HTERT RPE-1 (cell line): Measurements from ENCODE around the gene NSL1.
"Not testable (repeated sequence)": the region's sequence is repeated elsewhere in the genome, so short reads cannot be mapped to it uniquely, and the experiment has no call there.

ENCODE experiments used
- in situ Hi-C: fragments of 300-500 bp; cut with MboI; formaldehyde crosslinking; loops from 4 replicates; pipeline ENCODE4 v1.14.3; 2020; ENCODE audit warnings: low sequenced_read_pairs

The NSL1 gene

DNA sequence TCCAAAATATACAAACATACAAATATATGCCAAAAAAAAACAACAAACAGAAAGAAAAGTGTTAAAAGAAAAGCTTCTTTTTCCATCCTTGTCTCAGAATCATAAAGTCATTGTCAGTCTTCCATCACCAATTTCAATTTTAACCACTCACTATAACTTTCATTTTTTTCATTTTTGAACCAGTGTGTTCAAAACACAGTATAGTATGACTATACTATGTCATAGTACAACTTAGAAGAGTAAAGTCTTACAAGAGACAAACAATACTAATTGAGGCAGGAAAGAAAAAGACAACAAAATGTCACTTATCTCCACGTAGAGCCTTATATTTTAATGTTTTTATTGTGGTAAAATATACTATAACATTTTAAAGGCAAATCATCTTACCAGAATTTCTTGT is 7.6 kb downstream of the NSL1 start:
- in situ Hi-C loops: no loop called here

- in situ Hi-C loops: no loop called here
Observed at GRCh38 chr1:212782422-212783154, 9.0 kb downstream of the NSL1 start.

GRCh38 chr1:212781225-212781624 is 10.4 kb downstream of the NSL1 start:
- in situ Hi-C loops: no loop called here

- in situ Hi-C loops: no loop called here
Observed at GRCh38 chr1:212780759-212781158, 10.8 kb downstream of the NSL1 start.

- in situ Hi-C loops: not testable (repeated sequence)
Observed at GRCh38 chr1:212779086-212779485, 12.5 kb downstream of the NSL1 start.

DNA sequence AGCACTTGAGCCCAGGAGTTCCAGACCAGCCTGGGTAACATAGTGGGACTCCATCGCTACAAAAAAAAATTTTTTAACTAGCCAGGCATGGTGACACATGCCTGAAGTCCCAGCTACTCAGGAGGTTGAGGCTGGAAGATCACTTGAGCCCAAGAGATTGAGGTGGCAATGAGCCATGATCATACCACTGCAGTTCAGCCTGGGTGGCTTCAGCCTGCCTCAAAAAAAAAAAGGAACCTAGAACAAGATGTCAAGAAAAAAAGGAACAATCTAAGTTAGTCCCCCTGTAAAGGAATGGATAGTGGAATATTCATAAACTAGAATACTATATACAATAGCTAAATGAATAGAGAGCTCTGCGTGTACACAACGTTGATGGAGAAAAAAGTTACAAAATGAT is 14.4 kb downstream of the NSL1 start:
- in situ Hi-C loops: no loop called here

DNA sequence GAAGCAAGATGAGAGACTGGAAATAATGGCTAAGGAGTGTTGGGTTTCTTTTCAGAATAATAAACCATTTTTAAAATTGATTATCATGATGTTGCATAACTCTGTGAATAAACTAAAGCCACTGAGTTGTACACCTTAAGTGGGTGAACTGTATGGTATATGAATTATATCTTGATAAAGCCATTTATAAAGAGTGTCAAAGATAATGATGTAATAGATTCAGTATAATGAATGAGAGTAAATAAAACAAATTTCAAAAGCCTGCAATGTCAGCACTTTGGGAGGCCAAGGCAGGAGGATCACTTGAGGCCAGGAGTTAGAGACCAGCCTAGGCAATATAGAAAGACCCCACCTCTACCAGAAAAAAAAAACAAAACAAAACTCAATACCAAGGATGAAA is 16.3 kb downstream of the NSL1 start:
- in situ Hi-C loops: no loop called here

DNA sequence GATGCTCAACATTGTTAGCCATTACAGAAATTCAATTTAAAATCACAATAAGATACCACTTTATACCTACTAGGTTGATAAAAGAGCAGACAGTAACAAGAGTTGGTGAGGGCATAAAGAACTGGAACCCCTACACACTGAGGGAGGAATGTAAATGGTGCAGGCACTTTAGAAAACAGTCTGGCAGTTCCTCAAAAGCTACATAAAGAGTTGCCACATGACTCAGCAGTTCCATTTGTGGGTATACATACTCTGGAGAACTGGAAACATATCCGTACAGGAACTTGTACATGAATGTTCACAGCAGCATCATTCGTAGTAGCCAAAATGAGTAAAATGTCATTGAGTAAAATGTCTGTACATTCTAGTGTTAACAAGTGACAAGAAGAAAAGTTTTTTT is 17.0 kb downstream of the NSL1 start:
- in situ Hi-C loops: no loop called here

DNA sequence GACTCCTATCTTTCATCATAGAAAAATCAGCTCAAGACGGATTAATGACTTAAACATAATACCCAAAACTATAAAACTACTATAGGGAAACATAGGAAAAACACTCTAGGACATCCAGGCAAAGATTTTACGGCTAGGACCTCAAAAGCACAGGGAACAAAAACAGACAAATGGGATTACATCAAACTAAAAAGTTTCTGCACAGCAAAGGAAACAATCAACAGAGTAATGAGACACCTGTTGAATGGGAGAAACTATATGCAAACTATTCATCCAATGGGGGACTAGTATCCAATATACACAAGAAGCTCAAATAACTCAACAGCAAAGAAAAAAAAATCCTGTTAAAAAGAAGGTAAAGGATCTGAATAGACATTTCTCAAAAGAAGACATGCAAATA is 18.6 kb downstream of the NSL1 start:
- in situ Hi-C loops: no loop called here

DNA sequence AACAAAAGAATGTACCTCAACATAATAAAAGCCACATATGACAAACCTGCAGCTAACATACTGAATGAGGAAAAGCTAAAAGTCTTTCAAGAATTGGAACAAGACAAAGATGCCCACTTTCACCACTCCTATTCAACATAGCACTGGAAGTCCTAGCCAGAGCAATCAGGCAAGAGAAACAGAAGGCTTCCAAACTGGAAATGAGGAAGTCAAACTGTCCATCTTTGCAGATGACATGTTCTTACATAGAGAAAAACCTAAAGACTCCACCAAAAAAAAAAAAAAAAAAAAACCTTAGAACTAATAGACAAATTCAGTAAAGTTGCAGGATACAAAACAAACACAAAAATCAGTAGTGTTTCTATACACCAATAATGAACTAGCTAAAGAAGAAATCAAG is 20.2 kb downstream of the NSL1 start:
- in situ Hi-C loops: no loop called here

GRCh38 chr1:212769459-212770167 is 22.0 kb downstream of the NSL1 start:
- in situ Hi-C loops: no loop called here

DNA sequence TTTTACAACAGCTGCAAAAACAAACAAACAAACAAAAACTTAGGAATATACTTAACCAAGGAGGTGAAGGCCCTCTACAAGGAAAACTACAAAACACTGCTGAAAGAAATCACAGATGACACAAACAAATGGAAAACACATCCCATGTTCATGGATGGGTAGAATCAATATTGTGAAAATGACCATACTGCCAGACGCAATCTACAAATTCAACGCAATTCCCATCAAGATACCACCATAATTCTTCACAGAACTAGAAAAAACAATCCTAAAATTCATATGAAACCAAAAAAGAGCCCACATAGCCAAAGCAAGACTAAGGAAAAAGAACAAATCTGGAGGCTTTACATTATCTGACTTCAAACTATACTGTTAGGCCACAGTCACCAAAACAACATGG is 24.8 kb downstream of the NSL1 start:
- in situ Hi-C loops: not testable (repeated sequence)

DNA sequence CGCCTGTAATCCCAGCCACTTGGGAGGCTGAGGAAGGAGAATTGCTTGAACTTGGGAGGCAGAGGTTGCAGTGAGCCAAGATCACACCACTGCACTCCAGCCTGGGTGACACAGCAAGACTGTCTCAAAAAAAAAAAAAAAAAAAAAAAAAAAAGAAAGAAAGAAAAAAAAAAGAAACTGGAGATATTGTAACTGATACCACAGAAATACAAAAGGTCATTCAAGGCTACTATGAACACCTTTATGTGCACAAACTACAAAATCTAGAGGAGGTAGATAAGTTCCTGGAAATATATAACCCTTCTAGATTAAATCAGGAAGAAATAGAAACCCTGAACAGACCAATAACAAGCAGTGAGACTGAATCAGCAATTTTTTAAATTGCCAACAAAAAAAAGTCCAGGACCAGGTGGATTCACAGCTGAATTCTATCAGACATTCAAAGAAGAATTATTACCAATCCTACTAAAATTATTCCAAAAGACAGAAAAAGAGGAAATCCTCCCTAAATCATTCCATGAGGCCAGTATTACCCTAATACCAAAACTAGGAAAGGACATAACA is 26.8 kb downstream of the NSL1 start:
- in situ Hi-C loops: not testable (repeated sequence)

- in situ Hi-C loops: no loop called here
Observed at GRCh38 chr1:212762839-212763238, 28.7 kb downstream of the NSL1 start.

DNA sequence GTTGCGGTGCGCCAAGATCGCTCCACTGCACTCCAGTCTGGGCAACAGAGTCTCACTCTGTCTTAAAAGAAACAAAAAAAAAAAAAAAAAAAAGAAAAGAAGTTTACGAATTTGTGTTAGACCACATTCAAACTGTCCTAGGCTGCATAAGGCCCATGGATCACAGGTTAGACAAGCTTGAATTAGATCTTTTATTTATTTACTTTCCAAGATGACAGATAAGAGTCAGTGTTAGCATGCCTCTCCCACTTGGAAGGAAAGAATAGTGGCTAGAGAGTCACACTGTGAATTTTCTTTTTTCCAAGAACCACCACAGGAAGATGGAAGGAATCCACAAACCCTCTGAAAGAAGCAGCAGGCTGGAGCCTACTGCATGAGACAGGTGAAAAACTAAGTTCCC is 29.3 kb downstream of the NSL1 start:
- in situ Hi-C loops: no loop called here

DNA sequence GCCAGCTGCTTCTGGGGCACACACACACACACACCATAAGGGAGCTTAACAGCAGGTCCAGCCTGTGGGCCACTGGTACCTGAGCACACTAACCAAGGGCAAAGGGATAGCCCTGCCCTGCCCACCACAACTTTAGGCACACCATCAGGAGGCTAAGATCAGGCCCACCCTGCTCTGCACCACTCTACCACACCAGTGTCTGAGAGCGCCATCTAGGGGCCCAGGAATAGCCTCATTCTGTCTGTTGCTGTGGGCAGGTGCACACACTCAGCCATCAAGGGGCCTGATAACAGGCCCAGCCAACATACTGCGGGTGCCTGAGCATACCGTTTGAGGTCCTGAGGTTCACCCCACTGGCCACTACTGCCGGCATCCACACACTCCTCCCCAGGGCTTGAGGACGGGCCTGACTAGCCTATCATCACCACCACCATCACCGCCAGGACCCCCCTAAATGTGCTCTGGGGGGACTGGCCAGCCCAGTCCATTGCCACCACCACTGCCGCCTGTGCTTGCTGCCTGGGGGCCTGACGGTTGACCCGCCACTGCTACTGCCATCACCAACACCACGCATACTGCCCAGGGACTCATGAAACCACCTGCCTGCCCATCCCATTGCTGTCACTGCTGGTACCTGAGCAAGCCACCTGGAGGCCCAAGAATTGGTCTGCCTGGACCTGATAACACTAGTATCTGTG is 31.3 kb downstream of the NSL1 start:
- in situ Hi-C loops: no loop called here

GRCh38 chr1:212759683-212760082 is 31.9 kb downstream of the NSL1 start:
- in situ Hi-C loops: no loop called here

DNA sequence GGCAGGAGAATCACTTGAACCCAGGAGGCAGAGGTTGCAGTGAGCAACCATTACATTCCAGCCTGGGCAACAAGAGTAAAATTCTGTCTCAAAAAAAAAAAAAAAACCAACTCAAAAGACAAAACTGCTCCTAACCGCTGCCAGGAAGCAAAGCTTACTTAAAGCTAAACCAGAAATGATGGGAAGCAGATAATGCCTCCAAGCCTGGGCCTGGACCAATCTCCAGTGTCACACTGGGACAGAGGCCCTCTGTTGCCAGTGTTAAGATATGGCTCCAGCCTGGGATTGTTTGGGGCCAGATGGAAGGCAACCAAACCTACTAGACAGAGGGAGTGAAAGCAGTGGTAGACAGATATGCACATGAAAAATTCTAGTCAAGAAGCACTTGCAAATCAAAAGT is 36.9 kb downstream of the NSL1 start:
- in situ Hi-C loops: no loop called here

DNA sequence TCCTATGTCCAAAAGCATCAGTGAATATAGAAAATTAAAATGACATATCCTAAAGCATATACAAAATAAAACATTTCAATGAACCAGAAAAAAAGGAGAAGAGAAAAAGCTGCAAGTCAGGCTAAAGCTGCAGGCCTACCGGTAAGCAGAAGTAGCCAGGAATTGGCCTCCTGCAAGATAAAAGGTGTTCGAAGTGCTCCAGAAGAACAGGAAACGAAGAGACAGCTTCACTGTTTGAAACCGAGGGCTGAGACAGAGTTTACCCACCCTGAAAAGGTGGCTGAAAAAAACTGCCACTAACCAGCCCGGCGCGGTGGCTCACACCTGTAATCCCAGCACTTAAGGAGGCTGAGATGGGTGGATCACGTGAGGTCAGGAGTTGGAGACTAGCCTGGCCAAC is 37.4 kb downstream of the NSL1 start:
- in situ Hi-C loops: no loop called here

DNA sequence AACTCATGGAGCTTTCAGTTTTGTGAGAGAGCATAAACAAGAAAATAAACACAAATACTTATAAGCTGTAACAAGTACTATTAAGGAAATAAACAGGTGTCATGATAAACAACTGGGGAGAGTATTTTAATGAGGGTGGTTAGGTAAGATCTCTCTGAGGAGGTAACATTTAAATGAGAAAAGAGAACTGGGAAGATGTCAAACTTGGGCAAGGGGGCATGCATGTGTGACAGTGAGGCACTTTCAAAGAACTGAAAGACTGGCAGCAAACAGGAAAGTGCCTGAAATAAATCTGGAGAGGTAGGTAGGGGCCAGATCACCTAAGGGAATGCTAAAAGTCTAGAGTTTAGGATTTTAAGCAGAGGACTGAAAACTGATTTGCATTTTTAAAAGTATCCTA is 37.8 kb downstream of the NSL1 start:
- in situ Hi-C loops: no loop called here

DNA sequence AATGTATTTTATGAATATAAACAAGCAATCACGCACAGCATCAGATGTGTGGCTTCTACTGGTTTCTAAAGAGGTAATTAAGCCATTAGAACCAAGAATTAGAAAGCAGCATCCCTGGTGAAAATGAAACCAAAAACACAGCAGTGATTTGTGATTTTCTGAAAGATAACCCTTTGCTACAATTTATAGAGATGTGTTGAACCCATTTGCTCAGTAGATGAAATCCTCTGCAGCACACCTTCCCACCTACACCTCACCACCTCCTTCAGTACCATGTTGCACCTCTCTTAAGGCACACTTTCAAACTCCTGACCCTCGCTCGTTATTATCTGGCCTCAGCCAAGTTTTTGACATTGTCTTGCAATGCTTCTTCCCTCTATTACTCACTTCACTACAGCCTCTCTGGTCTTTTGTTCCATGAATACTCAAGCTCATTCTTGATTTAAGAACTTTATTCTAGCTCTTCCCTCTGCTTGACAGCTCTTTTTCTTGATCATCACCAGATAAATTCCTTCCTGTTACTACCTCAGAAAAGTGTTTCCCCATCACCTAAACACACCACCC is 38.6 kb downstream of the NSL1 start:
- in situ Hi-C loops: no loop called here
